Mesenchymal stem cell (in vitro differentiated cells and primary cell): ENCODE measurements around the gene TTC9B.

Experiments used
- DNase-seq: peaks from one replicate; pipeline ENCODE4 v3.0.0-alpha.2; 2013
- H2AFZ ChIP-seq: one replicate; pipeline ENCODE4 v1.6.1; 2013; ENCODE audit warnings: low read depth, mild to moderate bottlenecking, control low read depth, inconsistent platforms, low read length, moderate library complexity
- H2AK5ac ChIP-seq: 2 replicates; pipeline ENCODE4 v1.6.1; 2013; ENCODE audit warnings: low read length, moderate library complexity, mild to moderate bottlenecking, inconsistent platforms; ENCODE audit not compliant: severe bottlenecking
- H2BK120ac ChIP-seq: one replicate; pipeline ENCODE4 v1.6.1; 2013; ENCODE audit warnings: low read depth, mild to moderate bottlenecking, inconsistent platforms, low read length, moderate library complexity
- H2BK12ac ChIP-seq, 2 experiments: one replicate each; pipeline ENCODE4 v1.6.1; 2013; ENCODE audit warnings: inconsistent platforms in 2 of 2, low read length in 2 of 2, mild to moderate bottlenecking in 2 of 2, moderate library complexity in 2 of 2, control low read depth in 1 of 2
- H2BK15ac ChIP-seq: one replicate; pipeline ENCODE4 v1.6.1; 2013; ENCODE audit warnings: mild to moderate bottlenecking, low read depth, inconsistent platforms; ENCODE audit not compliant: poor library complexity, severe bottlenecking
- H2BK5ac ChIP-seq: 2 replicates; pipeline ENCODE4 v1.6.1; 2013; ENCODE audit warnings: low read depth, mild to moderate bottlenecking, low read length, control low read depth, inconsistent platforms; ENCODE audit not compliant: poor library complexity, severe bottlenecking
- H3K14ac ChIP-seq, 2 experiments: one replicate each; pipeline ENCODE4 v1.6.1; 2013; ENCODE audit warnings: inconsistent platforms in 2 of 2, low read length in 2 of 2, control low read depth in 1 of 2, mild to moderate bottlenecking in 1 of 2, moderate library complexity in 1 of 2
- H3K18ac ChIP-seq, 2 experiments: one replicate each; pipeline ENCODE4 v1.6.1; 2013; ENCODE audit warnings: inconsistent platforms in 2 of 2, low read length in 2 of 2, control low read depth in 1 of 2, low read depth in 1 of 2, mild to moderate bottlenecking in 1 of 2
- H3K23ac ChIP-seq, 2 experiments: one replicate each; pipeline ENCODE4 v1.6.1; 2013; ENCODE audit warnings: inconsistent platforms in 2 of 2, low read length in 2 of 2, mild to moderate bottlenecking in 2 of 2, moderate library complexity in 2 of 2, control low read depth in 1 of 2
- H3K27ac ChIP-seq: 2 replicates; pipeline ENCODE4 v1.5.1; 2013; ENCODE audit warnings: mild to moderate bottlenecking, moderate library complexity, low read length, control low read depth, inconsistent platforms; ENCODE audit not compliant: poor library complexity, severe bottlenecking
- H3K27me3 ChIP-seq, 2 experiments: 2 replicates each; pipeline versions ENCODE4 v1.6.1 to v1.7.0; 2013; ENCODE audit warnings: low read length in 2 of 2, mild to moderate bottlenecking in 2 of 2, moderate library complexity in 2 of 2, control low read depth in 1 of 2, inconsistent platforms in 1 of 2; ENCODE audit not compliant: control insufficient read depth in 1 of 2, insufficient read depth in 1 of 2
- H3K36me3 ChIP-seq, 2 experiments: 2 replicates each; pipeline versions ENCODE4 v1.6.1 to v1.7.0; 2013; ENCODE audit warnings: low read length in 2 of 2, control low read depth in 1 of 2, inconsistent platforms in 1 of 2, low read depth in 1 of 2, mild to moderate bottlenecking in 1 of 2; ENCODE audit not compliant: insufficient read depth in 2 of 2, control insufficient read depth in 1 of 2
- H3K4ac ChIP-seq, 2 experiments: one replicate each; pipeline ENCODE4 v1.6.1; 2013; ENCODE audit warnings: inconsistent platforms in 2 of 2, low read length in 2 of 2, mild to moderate bottlenecking in 2 of 2, moderate library complexity in 2 of 2, control low read depth in 1 of 2, low read depth in 1 of 2
- H3K4me1 ChIP-seq: 2 replicates; pipeline ENCODE4 v1.6.1; 2013; ENCODE audit warnings: low read depth, low read length, control low read depth; ENCODE audit not compliant: control insufficient read depth, insufficient read depth
- H3K4me2 ChIP-seq: 2 replicates; pipeline ENCODE4 v1.6.1; 2013; ENCODE audit warnings: low read length, mild to moderate bottlenecking, inconsistent platforms; ENCODE audit not compliant: poor library complexity, severe bottlenecking
- H3K4me3 ChIP-seq, 2 experiments: 2 replicates each; pipeline versions ENCODE4 v1.5.1 to v1.7.0; 2013; ENCODE audit warnings: low read length in 2 of 2, mild to moderate bottlenecking in 2 of 2, control low read depth in 1 of 2, low read depth in 1 of 2; ENCODE audit not compliant: insufficient read depth in 1 of 2
- H3K79me1 ChIP-seq: replicated peaks from 2 replicates; pipeline ENCODE4 v1.6.1; 2013; ENCODE audit warnings: mild to moderate bottlenecking, control low read depth, low read length, inconsistent platforms; ENCODE audit not compliant: poor library complexity, severe bottlenecking
- H3K9ac ChIP-seq: 2 replicates; pipeline ENCODE4 v1.7.0; 2013; ENCODE audit warnings: mild to moderate bottlenecking, low read length, moderate library complexity
- H3K9me3 ChIP-seq: 2 replicates; pipeline ENCODE4 v1.7.0; 2013; ENCODE audit warnings: mild to moderate bottlenecking, low read length; ENCODE audit not compliant: control insufficient read depth
- H4K8ac ChIP-seq: one replicate; pipeline ENCODE4 v1.6.1; 2013; ENCODE audit warnings: inconsistent platforms, mild to moderate bottlenecking, low read length, moderate library complexity
- H4K91ac ChIP-seq: one replicate; pipeline ENCODE4 v1.6.1; 2013; ENCODE audit warnings: mild to moderate bottlenecking, low read length, inconsistent platforms
- WGBS: methylation state at CpG from one replicate; pipeline ENCODE4 v1.1.7; 2013; ENCODE audit warnings: mixed read lengths; 5-methylcytosine and 5-hydroxymethylcytosine counted together

Gene TTC9B

DNA sequence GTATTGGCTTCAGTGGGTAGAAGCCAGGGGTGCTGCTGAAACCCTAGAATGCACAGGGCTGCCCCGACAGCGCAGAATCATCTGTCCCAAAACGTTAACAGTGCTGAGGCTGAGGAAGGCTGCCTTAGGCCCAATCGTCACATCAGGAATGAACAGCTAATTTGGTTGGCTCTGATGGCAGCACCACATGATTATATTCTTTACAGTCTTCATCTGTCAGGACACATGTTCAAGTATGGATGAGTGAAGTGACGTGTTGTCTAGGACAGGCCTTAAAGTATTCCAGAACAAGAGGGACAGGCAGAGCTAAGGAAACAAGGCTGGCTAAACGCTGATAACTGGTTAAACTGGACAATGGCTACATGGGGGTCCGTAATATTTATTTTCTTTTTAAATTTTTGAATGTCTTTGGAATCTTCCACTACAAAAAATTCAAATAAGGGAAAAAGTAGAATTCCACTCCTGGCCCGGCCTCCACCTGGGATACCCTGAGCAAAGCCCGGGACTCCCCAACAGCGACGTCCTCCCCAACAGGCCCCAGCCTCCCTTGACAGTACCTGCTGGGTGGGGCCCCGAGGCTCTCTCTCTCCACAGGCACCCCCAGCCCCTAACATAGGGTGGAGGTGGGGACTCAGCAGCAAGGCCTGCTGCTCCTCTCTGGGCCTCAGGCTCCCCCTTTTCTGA lies 23.1 kb upstream of the TTC9B start:
- Histone ChIP-seq H2BK5ac (no peak overlapping the region), H2BK120ac (no peak overlapping the region), H3K9me3 (no peaks in the 10 kb centered on the region), H3K4me2 (no peak overlapping the region), H2AK5ac (no peak overlapping the region), H3K9ac (peak overlapping the region; percentile 63), H3K4me3 (no peak overlapping the region), H3K27ac (no peak overlapping the region), H2AFZ (no peak overlapping the region), H3K4ac (no peak overlapping the region), H3K36me3 (peaks cover 55 to 62% of the 10 kb centered on the region in 2 experiments), H2BK15ac (no peak overlapping the region), H3K18ac (no peak overlapping the region), H3K27me3 (no peaks in the 10 kb centered on the region), H2BK12ac (no peak overlapping the region), H4K91ac (no peak overlapping the region), H4K8ac (no peak overlapping the region), H3K14ac (no peak overlapping the region), H3K4me1 (peaks cover 11% of the 10 kb centered on the region), H3K79me1 (peaks cover 49% of the 10 kb centered on the region), H3K23ac (no peak overlapping the region)
- WGBS = 100% methylated on average over 9 of the region's 12 CpGs
- no peak for DNase-seq

DNA sequence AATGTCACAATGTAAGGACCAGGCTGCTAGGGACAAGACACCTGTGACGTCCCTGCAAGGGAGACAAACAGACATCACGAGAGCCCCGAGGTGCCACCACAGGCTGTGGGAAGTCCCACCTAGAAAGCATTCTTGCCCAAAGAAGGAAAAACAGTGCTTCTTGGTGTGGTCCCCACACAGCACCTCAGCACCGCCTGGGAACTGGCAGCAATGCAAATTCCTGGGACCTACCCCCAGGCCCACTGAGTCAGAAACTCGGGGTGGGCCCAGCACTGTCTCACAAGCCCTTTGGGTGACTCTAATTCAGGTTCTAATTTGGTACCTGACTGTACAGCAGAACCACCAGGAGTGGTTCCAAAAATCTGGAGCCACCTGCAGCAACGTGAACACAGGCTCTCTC lies 22.1 kb upstream of the TTC9B start:
- 92% methylated on average over 6 of the region's 6 CpGs for WGBS
- no peak overlapping the region for H3K14ac ChIP-seq
- H4K91ac ChIP-seq = no peak overlapping the region
- no peak overlapping the region for H3K4me3 ChIP-seq
- H2BK12ac ChIP-seq = no peak overlapping the region
- H4K8ac ChIP-seq = no peak overlapping the region
- peaks cover 11% of the 10 kb centered on the region for H3K4me1 ChIP-seq
- H3K9me3 ChIP-seq = no peaks in the 10 kb centered on the region
- H2AFZ ChIP-seq = no peak overlapping the region
- no peak overlapping the region for H3K9ac ChIP-seq
- no peaks in the 10 kb centered on the region for H3K27me3 ChIP-seq
- peaks cover 43% of the 10 kb centered on the region for H3K79me1 ChIP-seq
- H3K23ac ChIP-seq = no peak overlapping the region
- H3K27ac ChIP-seq = no peak overlapping the region
- H3K36me3 ChIP-seq = peaks cover 64 to 68% of the 10 kb centered on the region in 2 experiments
- no peak overlapping the region for H3K4ac ChIP-seq
- no peak overlapping the region for H2BK15ac ChIP-seq
- H2AK5ac ChIP-seq = no peak overlapping the region
- no peak overlapping the region for H3K4me2 ChIP-seq
- no peak overlapping the region for H3K18ac ChIP-seq
- no peak overlapping the region for H2BK120ac ChIP-seq
- no peak overlapping the region for H2BK5ac ChIP-seq
- DNase-seq = no peak

DNA sequence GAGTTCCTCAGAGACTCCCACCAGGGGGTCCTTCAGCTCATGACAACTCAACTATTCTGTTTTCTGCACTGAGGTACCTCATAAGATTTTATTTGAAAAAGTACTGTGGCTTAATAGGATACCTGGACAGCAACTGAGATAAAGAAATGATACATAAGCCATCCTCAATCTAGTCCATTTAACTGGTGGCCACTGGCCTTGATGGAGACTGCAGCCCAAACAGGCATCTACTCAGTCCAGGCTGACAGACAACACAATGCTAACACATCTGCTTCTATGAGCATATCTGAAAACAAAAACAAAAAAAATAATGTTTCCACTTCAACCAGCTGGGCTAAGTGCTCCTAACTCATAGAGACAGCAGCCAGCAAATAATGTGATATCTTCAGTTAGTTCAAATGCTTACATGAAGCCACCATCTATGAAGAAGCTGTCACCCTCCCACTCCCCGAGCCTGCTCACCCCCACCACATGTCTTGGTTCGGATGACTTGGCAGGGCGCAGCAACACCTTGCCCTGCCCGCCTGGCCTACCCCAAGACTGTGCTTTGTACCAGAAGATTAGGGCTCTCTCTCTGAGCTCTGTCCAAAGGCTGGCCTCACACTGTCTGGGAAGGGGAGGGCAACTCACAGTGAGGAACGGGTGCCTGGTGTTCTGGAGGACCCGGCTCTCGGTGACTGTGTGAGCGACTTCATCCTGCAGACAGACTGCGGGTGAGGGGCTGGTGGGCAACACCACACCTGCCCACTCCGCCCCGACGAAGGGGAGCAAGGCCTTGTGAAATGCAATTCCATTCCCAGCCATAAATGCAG lies 21.4 kb upstream of the TTC9B start:
- Histone ChIP-seq H2BK15ac (no peak overlapping the region), H3K14ac (no peak overlapping the region)
- 97% methylated on average over 12 of the region's 12 CpGs for WGBS

DNA sequence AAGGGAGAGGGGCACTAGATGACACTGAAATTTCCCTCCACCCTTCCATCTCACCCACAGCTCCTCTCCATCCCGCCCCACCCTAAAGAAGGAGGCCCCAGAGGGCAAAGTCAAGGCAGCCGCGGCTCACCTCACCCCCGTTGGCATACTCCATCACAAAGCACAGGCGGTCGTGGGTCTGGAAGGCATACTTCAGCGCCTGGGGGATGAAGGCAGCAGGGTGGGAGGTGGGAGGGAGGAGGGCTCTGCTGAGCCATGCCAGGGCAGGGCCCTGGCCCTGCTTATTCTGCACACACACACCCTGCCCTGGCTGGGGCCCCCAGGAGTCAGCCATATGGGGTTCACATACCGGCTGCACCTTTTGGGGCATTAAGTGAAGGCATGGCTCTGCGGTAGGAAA lies 20.6 kb upstream of the TTC9B start:
- Histone ChIP-seq H4K8ac (no peak overlapping the region), H3K9ac (no peak overlapping the region), H3K4me3 (no peak overlapping the region), H3K9me3 (no peaks in the 10 kb centered on the region), H2BK12ac (no peak overlapping the region), H2BK120ac (no peak overlapping the region), H2BK15ac (no peak overlapping the region), H2AK5ac (no peak overlapping the region), H3K27ac (no peak overlapping the region), H4K91ac (no peak overlapping the region), H3K4ac (no peak overlapping the region), H3K14ac (no peak overlapping the region), H2BK5ac (no peak overlapping the region), H3K18ac (no peak overlapping the region), H3K4me1 (peaks cover 6% of the 10 kb centered on the region), H3K27me3 (no peaks in the 10 kb centered on the region), H3K4me2 (no peak overlapping the region), H3K23ac (no peak overlapping the region), H2AFZ (no peak overlapping the region), H3K79me1 (peaks cover 34% of the 10 kb centered on the region), H3K36me3 (peaks cover 78 to 84% of the 10 kb centered on the region in 2 experiments)
- 96% methylated on average over 7 of the region's 9 CpGs for WGBS
- no peak for DNase-seq

More for the DNA sequence above, 21.4 kb upstream of the TTC9B start:
- no peak overlapping the region for H2AFZ ChIP-seq
- no peaks in the 10 kb centered on the region for H3K9me3 ChIP-seq
- H2BK120ac ChIP-seq = no peak overlapping the region
- no peak overlapping the region for H3K9ac ChIP-seq
- H3K4ac ChIP-seq = no peak overlapping the region
- H3K27ac ChIP-seq = no peak overlapping the region
- H3K27me3 ChIP-seq = no peaks in the 10 kb centered on the region
- H3K4me3 ChIP-seq = no peak overlapping the region
- no peak overlapping the region for H4K8ac ChIP-seq
- peaks cover 9% of the 10 kb centered on the region for H3K4me1 ChIP-seq
- H3K4me2 ChIP-seq = no peak overlapping the region
- no peak overlapping the region for H2BK12ac ChIP-seq
- H3K23ac ChIP-seq = no peak overlapping the region
- H3K18ac ChIP-seq = no peak overlapping the region
- H3K36me3 ChIP-seq = peaks cover 71 to 75% of the 10 kb centered on the region in 2 experiments
- H2BK5ac ChIP-seq = no peak overlapping the region
- H3K79me1 ChIP-seq = peaks cover 38% of the 10 kb centered on the region
- DNase-seq = no peak
- H4K91ac ChIP-seq = no peak overlapping the region
- no peak overlapping the region for H2AK5ac ChIP-seq
